ENCODE measurements around the gene TTLL12. TPM values are rescaled to one million over a fixed set of nuclear protein-coding genes. Genes with fewer than 3 reads are reported as not detected.

Gene TTLL12
- total RNA-seq, 1 donor from 2014 or later, result 10.6 TPM

- Histone ChIP-seq H3K27me3 (no peaks in the 10 kb centered on the region), H3K4me3 (no peak overlapping the region), H3K36me3 (no peaks in the 10 kb centered on the region), H3K27ac (no peak overlapping the region), H3K4me1 (no peaks in the 10 kb centered on the region), H3K9me3 (no peaks in the 10 kb centered on the region)
- intact Hi-C loops (cut with DNase I), result no loop called here
- TF ChIP-seq CTCF (IDR thresholded peaks at IDR 0.05), result no peak
- no peak for DNase-seq (ENCODE audit: low spot score in 2 of 2)
Observed at GRCh38 chr22:43197271-43197941, 10.5 kb upstream of the TTLL12 start.

GRCh38 chr22:43191831-43192230 lies 4.9 kb upstream of the TTLL12 start:
- TF ChIP-seq CTCF (IDR thresholded peaks at IDR 0.05), result no peak
- Histone ChIP-seq H3K27ac (no peak overlapping the region), H3K27me3 (no peaks in the 10 kb centered on the region), H3K36me3 (no peaks in the 10 kb centered on the region), H3K4me1 (peaks cover 0 to 7% of the 10 kb centered on the region in 2 donors), H3K4me3 (no peak overlapping the region), H3K9me3 (no peaks in the 10 kb centered on the region)
- intact Hi-C loops (cut with DNase I), result no loop called here
- DNase-seq (ENCODE audit: low spot score in 2 of 2), result no peak

GRCh38 chr22:43188829-43189545 lies 2.1 kb upstream of the TTLL12 start:
- Histone ChIP-seq H3K9me3 (no peaks in the 10 kb centered on the region), H3K4me1 (peaks cover 0 to 19% of the 10 kb centered on the region in 2 donors), H3K36me3 (no peaks in the 10 kb centered on the region), H3K27ac (no peak overlapping the region), H3K27me3 (no peaks in the 10 kb centered on the region), H3K4me3 (no peak overlapping the region)
- TF ChIP-seq CTCF (IDR thresholded peaks at IDR 0.05), result no peak
- intact Hi-C loops (cut with DNase I), result loop anchor here (10.0 kb wide), 1 partner anchor 1114 kb away; the partner anchor contains the start of genes NAGA, PHETA2 and SMDT1
- DNase-seq (ENCODE audit: low spot score in 2 of 2), result no peak

GRCh38 chr22:43187171-43188099 lies 501 bp upstream of the TTLL12 start:
- H3K9me3 ChIP-seq, result no peaks in the 10 kb centered on the region
- H3K27ac ChIP-seq, result peak overlapping the region; percentile 91 to 95
- no peaks in the 10 kb centered on the region for H3K36me3 ChIP-seq
- no peaks in the 10 kb centered on the region for H3K27me3 ChIP-seq
- H3K4me3 ChIP-seq, result peak overlapping the region; percentile 52 to 96
- TF ChIP-seq CTCF (IDR thresholded peaks at IDR 0.05), result peak; percentile 45 to 74 (median 65)
- peak; percentile 80 to 98 for DNase-seq (ENCODE audit: low spot score in 2 of 2)
- intact Hi-C loops (cut with DNase I), result loop anchor here (2.0 to 10.0 kb wide), 2 partner anchors 45 to 1113 kb away; partner anchors contain the start of genes MCAT, NAGA, PHETA2 and SMDT1
- H3K4me1 ChIP-seq, result peaks cover 0 to 19% of the 10 kb centered on the region in 2 donors

- Histone ChIP-seq H3K36me3 (peaks cover 2 to 4% of the 10 kb centered on the region in 2 donors), H3K4me3 (peak overlapping the region; percentile 87 to 96), H3K27ac (peak overlapping the region in 1 of 2 donors; percentile 88), H3K9me3 (no peaks in the 10 kb centered on the region), H3K4me1 (peaks cover 0 to 19% of the 10 kb centered on the region in 2 donors), H3K27me3 (no peaks in the 10 kb centered on the region)
- peak in 1 of 2 donors; percentile 71 for DNase-seq (ENCODE audit: low spot score in 2 of 2)
- no peak for TF ChIP-seq CTCF (IDR thresholded peaks at IDR 0.05)
- intact Hi-C loops (cut with DNase I), result loop anchor here (1.0 to 10.0 kb wide), 3 partner anchors 35 to 1111 kb away; partner anchors contain the start of genes MCAT, NAGA, PHETA2 and SMDT1
Observed at GRCh38 chr22:43185860-43186261, 1.1 kb downstream of the TTLL12 start.
